ENCODE results near the gene AQP12A.

The AQP12A gene

GRCh38 chr2:240645801-240646175 lies 45.9 kb upstream of the AQP12A start:
- no peaks in the 10 kb centered on the region for H3K79me2 ChIP-seq (ENCODE audit: insufficient read depth, low read length)
- DNase-seq (no peak), ATAC-seq (ENCODE audit: insufficient read depth, low read depth) (no peak)
- no peak overlapping the region for H3K9ac ChIP-seq (ENCODE audit: low read depth, low read length)
- TF ChIP-seq CTCF (IDR thresholded peaks at IDR 0.05; ENCODE audit: borderline replicate concordance, extremely low read depth, low read length, poor library complexity, severe bottlenecking) (no peak), EZH2 (IDR thresholded peaks at IDR 0.05; ENCODE audit: borderline replicate concordance, low read depth, low read length, severe bottlenecking) (no peak)
- no peak overlapping the region for H3K27ac ChIP-seq (ENCODE audit: low read length)
- H2AFZ ChIP-seq (ENCODE audit: low read depth, low read length): no peak overlapping the region
- H3K4me2 ChIP-seq (ENCODE audit: insufficient read depth, low read length): no peak overlapping the region
- H3K36me3 ChIP-seq (ENCODE audit: insufficient read depth, low read length): no peaks in the 10 kb centered on the region
- H3K9me3 ChIP-seq (ENCODE audit: insufficient read depth, low read length, severe bottlenecking): no peaks in the 10 kb centered on the region
- H4K20me1 ChIP-seq (ENCODE audit: insufficient read depth, low read length): peaks cover 9% of the 10 kb centered on the region; the same call in 1 of the 2 replicates
- peaks cover 17% of the 10 kb centered on the region for H3K27me3 ChIP-seq (ENCODE audit: insufficient read depth, low read length, poor library complexity)
- H3K4me3 ChIP-seq (ENCODE audit: low read depth in 1 of 2, low read length in 2 of 2): no peak overlapping the region
- H3K4me1 ChIP-seq (ENCODE audit: insufficient read depth, low read length): no peaks in the 10 kb centered on the region

GRCh38 chr2:240646176-240646899 lies 45.3 kb upstream of the AQP12A start:
- Histone ChIP-seq H3K4me3 (ENCODE audit: low read depth in 1 of 2, low read length in 2 of 2) (no peak overlapping the region), H3K79me2 (ENCODE audit: insufficient read depth, low read length) (no peaks in the 10 kb centered on the region), H3K9ac (ENCODE audit: low read depth, low read length) (no peak overlapping the region), H3K27me3 (ENCODE audit: insufficient read depth, low read length, poor library complexity) (peaks cover 17% of the 10 kb centered on the region), H3K4me1 (ENCODE audit: insufficient read depth, low read length) (no peaks in the 10 kb centered on the region), H3K9me3 (ENCODE audit: insufficient read depth, low read length, severe bottlenecking) (no peaks in the 10 kb centered on the region), H3K36me3 (ENCODE audit: insufficient read depth, low read length) (no peaks in the 10 kb centered on the region), H4K20me1 (ENCODE audit: insufficient read depth, low read length) (peaks cover 9% of the 10 kb centered on the region; the same call in 1 of the 2 replicates), H3K4me2 (ENCODE audit: insufficient read depth, low read length) (no peak overlapping the region), H2AFZ (ENCODE audit: low read depth, low read length) (no peak overlapping the region), H3K27ac (ENCODE audit: low read length) (no peak overlapping the region)
- DNase-seq: no peak
- TF ChIP-seq CTCF (IDR thresholded peaks at IDR 0.05; ENCODE audit: borderline replicate concordance, extremely low read depth, low read length, poor library complexity, severe bottlenecking) (no peak), EZH2 (IDR thresholded peaks at IDR 0.05; ENCODE audit: borderline replicate concordance, low read depth, low read length, severe bottlenecking) (no peak)
- ATAC-seq (ENCODE audit: insufficient read depth, low read depth): no peak

- DNase-seq: no peak
- Histone ChIP-seq H3K79me2 (ENCODE audit: insufficient read depth, low read length) (no peaks in the 10 kb centered on the region), H3K4me3 (ENCODE audit: low read depth in 1 of 2, low read length in 2 of 2) (no peak overlapping the region), H3K9ac (ENCODE audit: low read depth, low read length) (no peak overlapping the region), H2AFZ (ENCODE audit: low read depth, low read length) (no peak overlapping the region), H3K27me3 (ENCODE audit: insufficient read depth, low read length, poor library complexity) (peaks cover 17% of the 10 kb centered on the region), H3K4me2 (ENCODE audit: insufficient read depth, low read length) (no peak overlapping the region), H3K9me3 (ENCODE audit: insufficient read depth, low read length, severe bottlenecking) (no peaks in the 10 kb centered on the region), H3K27ac (ENCODE audit: low read length) (no peak overlapping the region), H3K36me3 (ENCODE audit: insufficient read depth, low read length) (no peaks in the 10 kb centered on the region), H4K20me1 (ENCODE audit: insufficient read depth, low read length) (peaks cover 9% of the 10 kb centered on the region; the same call in 1 of the 2 replicates), H3K4me1 (ENCODE audit: insufficient read depth, low read length) (no peaks in the 10 kb centered on the region)
- no peak for TF ChIP-seq CTCF (IDR thresholded peaks at IDR 0.05; ENCODE audit: borderline replicate concordance, extremely low read depth, low read length, poor library complexity, severe bottlenecking)
- no peak for TF ChIP-seq EZH2 (IDR thresholded peaks at IDR 0.05; ENCODE audit: borderline replicate concordance, low read depth, low read length, severe bottlenecking)
- no peak for ATAC-seq (ENCODE audit: insufficient read depth, low read depth)
These were observed 44.7 kb upstream of the AQP12A start for GRCh38 chr2:240646900-240647502.
